ENCODE results near the gene TBC1D5.
"Not testable (repeated sequence)": the region's sequence is repeated elsewhere in the genome, so short reads cannot be mapped to it uniquely, and the experiment has no call there.

Gene TBC1D5

DNA sequence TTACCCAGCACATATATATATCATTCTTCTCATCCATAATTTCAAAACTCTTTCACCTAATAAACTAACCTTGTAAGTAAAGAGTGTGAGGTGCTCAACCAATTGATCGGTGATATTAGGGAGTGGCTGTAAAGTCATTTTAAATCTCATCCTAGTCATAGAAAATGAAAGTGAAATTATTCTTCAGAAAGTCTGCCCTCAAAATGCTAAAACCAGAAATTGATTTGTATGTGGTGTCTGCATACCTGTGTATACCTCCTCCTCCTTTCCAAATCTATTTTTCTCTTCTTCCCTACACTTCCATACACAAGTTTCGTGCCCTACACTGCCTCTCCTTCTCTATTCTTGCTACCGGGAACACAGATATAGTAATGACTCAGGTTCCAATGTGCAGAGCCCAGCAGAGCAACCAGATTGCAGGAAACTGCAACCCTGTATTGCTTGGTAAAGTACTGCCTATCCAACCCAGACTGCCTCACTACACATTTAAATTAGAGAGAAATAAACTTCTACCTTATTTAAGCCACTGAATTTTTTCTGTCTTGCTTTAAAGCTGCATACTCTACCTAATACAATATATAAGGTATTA is 7.4 kb upstream of the TBC1D5 start:
- DNase-seq (ENCODE audit: low read depth): no peak

DNA sequence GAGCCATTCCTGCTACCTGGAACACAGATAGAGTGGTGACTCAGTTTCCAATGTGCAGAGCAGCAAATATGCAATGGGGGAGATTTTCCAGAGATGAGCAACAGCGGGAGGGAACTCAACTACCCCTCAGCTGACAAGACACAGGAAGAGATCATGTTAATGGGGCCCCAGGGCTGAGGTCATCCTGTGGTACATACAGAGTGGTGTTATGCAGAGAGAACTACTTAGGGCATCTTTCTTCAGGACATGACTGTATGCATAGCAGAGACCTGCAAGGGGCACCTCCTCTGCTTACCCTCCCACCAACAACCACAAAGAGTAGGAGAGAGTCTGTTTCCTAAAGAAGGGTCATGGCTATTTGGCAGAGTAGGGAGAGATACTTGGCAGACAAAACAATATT is 6.8 kb upstream of the TBC1D5 start:
- no peak for DNase-seq (ENCODE audit: low read depth)

DNA sequence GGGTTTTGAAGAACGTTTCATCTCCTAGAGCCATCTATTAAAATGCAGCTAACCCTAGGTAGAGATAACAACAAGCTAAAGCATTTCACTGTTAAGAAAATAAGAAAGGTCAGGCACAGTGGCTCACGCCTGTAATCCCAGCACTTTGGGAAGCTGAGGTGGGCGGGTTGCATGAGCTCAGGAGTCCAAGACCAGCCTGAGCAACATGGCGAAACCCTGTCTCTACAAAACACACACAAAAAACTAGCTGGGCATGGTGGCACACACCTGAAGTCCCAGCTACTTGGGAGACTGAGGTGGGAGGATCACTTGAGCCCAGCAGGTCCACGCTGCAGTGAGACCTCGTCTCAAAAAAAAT is 5.4 kb upstream of the TBC1D5 start:
- DNase-seq (ENCODE audit: low read depth): no peak

DNA sequence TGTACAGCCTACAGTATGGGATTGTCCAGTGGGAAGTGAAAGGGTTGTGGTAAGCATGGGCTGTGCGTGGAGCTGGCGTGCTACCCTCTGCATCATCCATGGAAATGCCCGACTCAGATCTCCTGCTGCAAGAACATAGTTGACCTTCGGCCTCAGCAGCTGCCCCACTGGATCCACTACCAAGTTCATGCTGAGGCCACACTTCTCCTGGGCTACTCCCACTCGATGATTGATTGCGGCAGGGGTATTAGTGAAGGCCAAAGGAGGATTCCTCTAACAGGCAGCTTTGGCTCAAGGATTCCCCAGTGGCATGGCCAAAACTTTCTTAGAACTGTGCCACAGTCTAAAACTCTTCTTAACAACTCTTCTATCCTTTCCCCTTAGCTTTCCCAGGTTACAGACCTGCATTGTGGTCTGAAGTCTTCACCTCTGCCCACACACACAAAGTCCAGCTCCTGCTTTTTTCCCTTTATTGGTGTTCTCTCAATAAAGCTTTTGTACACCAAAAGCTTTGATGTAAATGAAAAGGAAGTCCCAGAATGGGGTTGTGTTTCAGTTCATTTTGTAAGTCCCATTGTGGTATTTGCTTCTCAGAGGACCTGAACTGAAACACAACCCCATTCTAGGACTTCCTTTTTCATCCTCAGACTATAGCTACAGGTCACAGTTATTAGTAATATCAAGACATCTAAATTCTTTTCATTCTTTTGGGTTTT is 4.9 kb upstream of the TBC1D5 start:
- DNase-seq (ENCODE audit: low read depth): no peak

DNA sequence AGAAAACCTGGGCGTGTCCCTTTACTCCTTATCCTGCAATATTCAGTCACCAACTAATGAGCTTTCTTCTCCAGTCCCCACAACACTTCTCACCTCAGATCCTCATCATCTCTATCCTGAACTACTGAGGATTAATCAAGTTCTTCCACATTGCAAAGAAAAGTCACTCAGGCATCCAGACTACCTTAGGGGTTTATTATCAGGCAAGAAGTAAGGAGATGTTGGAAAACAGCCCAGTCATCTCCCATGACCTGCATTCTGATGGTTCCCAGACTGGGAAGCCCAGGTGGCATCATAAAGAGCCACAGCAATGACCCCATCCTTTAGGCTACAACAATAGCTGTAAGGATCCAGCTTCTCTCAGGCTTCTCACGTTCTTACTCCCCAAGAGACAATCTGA is 3.5 kb upstream of the TBC1D5 start:
- DNase-seq (ENCODE audit: low read depth): no peak

DNA sequence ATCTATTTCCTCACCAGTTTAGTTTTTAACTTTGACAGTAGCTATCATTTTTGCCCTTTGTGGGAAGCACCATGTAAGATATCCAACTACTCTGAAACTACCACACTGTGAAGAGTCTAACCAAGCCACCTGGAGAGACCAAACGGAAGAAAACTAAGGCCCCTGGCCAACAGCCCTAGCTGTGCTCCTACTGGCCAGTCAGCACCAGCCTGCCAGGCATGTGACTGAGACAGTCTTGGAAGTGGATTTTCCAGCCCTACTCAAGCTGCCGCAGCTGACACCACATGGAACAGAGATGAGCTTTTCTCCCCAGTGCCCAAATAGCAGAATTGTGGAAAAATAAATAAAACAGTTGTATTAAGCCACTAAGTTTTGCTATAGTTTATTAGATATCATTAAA is 2.9 kb upstream of the TBC1D5 start:
- no peak for DNase-seq (ENCODE audit: low read depth)

DNA sequence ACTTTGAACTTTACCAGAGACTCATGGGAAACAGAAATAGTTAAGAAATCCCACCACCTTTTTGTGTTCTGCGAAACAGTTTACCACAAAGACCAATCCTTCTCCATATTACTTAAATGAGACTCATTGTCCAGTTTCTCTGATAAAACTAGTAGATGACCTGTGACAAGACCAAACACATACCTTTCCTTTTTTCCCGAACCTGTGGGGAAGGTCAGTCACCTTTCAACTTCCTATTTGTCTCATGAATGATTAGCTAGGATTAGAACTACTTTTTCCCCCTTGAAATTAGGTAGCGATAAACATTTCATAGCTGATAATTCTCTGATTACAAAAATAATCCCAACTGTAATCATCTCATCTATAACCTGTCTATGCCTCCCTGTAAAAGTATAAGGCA is 2.3 kb upstream of the TBC1D5 start:
- DNase-seq (ENCODE audit: low read depth): no peak

DNA sequence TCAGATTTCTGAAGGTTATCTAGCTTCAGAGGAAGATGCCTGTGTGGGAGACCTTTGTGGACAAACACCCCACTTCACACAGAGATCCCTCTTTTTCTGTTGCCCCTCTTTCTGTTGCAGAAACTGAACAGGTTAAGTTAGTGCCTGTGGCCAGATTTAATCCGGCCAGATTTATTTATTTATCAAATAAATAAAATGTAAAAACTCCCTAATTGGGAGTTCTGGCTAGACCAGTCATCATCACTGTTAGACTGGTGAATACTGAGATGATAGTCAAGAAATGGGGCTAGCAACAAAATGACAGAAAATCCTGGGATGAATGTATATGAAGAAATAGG is 1.2 kb upstream of the TBC1D5 start:
- DNase-seq (ENCODE audit: low read depth): no peak

DNA sequence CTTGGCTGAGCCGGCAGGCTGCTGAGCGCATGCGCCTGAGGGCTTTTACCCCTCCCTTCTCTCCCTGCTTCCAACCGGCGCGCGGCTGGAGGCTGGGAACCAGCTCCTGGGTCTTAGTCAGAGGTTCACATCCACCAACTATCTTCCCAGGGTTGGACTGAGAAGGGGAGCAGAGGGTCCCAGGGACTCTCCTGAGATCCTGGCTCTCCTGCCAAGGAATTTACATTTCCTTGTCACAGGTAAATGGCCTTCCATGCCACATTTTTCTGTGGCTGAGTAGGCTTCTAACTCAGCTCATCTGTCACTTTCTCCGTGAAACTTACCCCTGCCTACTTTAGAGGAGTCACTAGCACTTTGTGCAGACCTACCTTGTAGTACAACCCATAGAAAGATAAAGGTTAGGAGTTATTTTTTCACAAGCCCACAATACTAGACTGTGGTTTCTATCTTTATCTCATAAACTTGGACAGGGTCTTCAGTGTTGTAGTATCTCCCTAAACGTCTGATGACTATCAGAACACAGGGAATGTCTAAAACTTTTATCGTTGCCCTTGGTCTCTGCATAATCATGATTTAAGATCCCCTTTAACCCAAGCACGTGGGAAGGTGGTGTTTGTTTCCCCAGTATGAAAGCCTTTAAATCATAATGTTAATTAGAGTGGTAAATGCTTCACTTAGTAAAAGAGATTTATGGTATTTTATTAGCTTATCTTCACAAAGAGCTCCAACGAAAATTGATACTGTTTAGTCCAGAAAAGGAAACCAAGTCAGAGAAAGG is 638 bp upstream of the TBC1D5 start:
- no peak for DNase-seq (ENCODE audit: low read depth)

DNA sequence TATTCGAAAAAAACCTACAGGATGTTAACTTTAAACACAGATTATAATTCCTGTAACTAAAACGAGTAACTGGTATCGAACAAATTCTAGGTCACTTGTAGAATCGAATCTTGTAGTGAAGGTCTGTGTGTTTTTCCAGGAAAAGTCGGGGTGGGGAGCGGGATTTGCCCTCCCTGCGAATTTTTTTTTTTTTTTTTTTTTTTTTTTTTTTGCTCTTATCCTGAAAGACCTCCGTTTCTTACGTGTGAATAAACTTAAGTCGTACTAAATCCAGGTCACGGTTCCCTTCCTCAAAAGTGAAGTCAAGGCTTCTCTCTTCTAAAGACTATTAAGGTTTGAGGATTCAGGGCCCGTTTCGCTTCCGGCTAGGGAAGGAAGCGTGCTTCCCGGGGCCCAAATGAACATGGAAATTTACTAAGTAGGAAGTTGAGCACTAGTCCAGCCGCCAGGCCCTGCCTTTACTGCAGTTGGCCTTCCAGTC is 770 bp downstream of the TBC1D5 start:
- DNase-seq (ENCODE audit: low read depth): no peak

DNA sequence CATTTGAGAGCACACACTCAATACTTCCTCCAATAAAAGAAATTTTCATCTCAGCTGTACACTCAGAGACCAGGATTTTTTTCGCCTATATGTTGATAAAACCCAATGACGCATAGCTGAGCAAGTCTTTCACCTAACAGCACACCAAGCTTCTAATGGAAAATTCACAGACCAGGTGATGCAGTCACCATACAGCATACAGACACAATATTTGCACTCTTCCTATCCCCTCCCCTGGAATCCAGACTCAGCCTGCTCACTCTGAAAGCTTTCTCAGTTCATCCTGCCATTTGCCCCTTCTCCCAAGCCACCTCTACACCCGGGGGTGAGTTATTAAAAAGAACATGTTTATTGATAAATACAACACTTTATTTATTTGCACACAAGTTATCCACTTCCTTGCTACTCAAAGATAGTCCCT is 1.7 kb downstream of the TBC1D5 start:
- DNase-seq (ENCODE audit: low read depth): no peak

DNA sequence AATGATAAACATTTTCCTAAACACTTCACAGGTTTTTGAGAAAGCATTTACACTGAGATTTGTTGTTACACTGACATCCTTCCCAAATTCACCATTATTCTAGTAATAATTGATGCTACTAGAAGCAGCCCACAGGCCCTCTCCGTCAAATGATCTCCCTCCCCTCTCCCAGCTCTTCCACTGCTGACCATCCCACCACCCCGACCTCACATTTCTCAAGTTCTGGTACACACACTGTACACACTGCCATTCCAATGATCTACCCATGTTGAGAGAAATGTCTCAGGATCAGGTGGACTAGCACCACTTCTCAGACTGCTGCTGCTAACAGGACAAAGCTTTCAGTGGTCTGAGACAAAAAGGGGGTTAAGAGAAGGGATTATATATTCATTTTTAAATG is 3.5 kb downstream of the TBC1D5 start:
- no peak for DNase-seq (ENCODE audit: low read depth)

DNA sequence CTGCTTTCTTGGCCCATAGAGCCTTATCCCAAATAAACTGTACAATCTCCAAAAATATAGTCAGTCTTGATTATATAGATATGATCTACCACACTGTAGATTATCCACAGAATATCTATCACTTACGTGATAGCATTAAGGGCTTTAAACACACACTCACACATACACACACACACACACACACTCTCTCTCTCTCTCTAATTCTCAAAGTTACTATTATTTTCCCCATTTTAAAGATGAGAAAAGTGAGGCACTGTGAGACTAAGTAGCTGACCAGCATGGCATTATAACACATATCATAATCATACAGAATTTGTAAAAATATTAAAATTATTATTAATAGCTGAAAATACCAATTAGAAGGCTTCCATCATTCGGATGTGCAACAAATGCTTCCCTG is 4.2 kb downstream of the TBC1D5 start:
- DNase-seq (ENCODE audit: low read depth): no peak

DNA sequence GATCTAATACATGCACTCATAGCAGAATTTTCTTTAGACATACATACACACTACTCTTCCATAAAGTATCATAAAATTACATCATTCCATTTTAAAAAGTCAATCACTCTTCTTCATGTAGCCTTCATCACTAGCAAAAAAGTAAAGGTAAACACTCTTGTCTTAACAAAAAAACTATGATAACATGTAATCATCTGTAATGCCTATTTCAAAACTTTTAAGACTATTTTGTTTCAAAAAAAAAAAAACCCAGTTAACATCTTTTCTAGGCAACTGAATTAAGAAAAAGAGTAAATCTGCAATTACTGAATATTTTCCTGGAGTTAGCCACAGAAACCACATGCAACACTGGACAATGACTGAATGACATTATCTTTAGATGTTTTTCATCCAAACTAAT is 4.8 kb downstream of the TBC1D5 start:
- DNase-seq (ENCODE audit: low read depth): no peak

DNA sequence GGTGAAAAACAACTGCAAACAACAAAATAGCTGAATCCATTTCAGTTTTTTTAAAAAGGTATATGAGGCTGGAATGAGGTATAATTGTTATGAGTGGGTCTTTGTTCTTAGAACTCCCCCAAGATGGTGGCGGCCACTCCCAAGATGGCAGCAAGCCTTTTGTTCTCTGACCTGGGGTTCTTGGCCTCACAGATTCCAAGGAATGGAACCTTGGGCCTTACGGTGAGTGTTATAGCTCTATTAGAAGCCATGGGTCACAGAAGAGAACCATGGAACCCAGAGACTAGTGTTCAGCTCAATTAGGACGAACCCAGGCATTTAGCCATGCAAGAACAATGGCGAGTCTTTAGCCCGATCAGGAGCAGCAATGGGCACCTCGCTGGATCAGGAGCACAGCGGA is 7.1 kb downstream of the TBC1D5 start:
- DNase-seq (ENCODE audit: low read depth): not testable (repeated sequence)

DNA sequence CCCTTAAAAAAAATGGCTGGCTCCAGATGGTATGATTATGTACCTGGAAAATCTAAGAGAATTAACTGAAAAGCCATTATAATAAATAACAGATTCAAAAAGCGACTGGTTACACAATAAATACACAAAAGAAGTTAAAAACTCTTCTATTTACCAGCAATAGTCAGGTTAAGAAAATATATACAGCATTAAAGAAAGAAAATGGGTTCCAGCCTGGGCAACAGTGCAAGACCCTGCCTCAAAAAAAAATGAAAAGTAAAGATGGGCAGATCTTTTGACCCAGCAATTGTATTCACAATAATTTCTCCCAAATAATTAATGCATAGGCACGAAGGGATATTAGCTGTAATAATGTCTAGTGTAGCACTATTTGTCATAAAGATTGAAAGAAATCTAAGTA is 8.7 kb downstream of the TBC1D5 start:
- DNase-seq (ENCODE audit: low read depth): no peak

DNA sequence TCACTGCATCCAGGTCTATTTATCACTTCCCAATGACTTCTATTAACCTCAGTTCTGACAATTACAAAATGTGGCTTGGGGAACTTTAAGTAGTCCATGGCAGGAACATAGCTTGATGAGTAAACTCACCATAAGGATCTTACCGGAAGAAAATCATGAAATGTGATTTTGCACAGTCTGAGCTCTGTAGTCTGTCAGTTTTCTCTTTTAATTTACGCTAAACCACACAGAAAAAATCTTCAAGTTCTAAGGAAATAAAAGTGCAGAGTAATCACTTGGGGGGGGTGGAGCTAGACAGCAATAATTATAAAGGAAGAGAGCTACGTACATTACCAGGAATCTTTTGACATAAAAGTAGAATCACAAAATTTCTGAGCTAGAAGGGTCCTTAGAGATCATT is 9.2 kb downstream of the TBC1D5 start:
- no peak for DNase-seq (ENCODE audit: low read depth)

DNA sequence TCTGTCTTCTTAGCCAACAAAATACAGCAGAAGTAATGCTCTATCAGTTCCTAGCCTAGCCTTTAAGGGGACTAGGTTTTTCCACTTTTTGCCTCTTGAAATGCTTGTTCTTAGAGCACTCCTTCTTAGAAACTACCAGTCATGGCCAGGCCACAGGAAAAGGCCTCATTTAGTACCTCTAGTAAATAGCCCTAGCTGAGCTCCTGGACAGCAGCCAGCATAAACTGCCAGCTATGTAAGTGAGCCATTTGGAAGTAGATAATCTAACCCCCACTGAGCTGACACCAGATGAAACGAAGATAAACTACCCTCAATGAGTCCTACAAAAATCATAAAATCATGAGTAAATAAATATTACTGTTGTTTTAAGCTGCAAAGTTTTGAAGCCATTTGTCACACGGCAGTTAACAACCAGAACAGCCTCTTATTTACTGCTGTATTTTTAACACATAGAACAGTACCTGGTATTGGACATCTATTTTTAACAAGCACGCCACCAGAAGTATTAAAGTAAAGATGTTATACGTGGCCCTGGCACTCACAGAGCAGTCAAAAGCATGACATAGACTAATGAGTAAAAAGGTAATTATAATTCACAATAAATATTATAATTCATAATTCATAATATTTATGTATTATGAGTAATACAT is 12.0 kb downstream of the TBC1D5 start:
- DNase-seq (ENCODE audit: low read depth): no peak

DNA sequence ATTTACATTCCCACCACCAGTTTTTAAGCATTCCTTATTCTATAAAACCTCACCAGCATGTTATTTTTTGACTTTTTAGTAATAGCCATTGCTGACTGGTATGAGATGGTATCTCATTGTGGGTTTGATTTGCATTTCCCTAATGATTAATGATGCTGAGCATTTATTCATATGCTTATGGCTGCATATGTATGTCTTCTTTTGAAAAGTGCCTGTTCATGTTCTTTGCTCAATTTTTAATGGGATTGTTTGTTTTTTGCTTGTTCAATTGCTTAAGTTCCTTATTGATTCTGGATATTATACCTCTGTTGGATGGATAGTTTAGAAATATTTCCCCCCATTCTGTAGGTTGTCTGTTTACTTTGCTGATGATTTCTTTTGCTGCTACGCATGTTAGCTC is 16.1 kb downstream of the TBC1D5 start:
- no peak for DNase-seq (ENCODE audit: low read depth)

DNA sequence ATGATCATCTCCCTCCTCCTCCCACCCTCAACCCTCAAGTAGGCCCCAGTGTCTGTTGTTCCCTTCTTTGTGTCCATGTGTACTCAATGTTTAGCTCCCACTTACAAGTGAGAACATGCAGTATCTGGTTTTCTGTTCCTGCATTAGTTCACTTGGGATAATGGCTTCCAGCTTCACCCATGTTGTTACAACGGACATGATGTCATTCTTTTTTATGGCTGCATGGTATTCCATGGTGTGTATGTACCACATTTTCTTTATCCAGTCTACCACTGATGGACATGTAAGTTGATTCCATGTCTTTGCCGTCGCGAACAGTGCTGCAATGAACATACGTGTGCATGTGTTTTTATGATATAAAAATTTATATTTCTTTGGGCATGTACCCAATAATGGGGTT is 16.6 kb downstream of the TBC1D5 start:
- not testable (repeated sequence) for DNase-seq (ENCODE audit: low read depth)

DNA sequence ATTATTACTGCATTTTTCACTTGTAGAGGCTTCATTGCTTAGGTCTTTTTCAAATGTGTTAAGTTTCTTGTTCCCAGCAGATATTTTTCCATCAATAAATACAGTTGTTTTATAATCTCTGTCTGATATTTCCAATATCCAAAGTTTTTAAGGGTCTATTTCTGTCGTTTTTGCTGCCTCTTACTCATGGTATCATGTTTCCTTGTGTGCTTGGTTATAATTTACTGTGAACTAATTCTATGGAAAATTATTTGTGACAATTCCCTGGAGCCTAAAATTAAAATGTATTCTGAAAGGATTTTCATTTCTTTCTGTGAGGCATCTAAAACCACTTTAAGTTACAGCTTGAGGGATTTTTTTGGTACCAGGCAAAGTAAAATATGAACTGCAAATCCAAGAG is 17.5 kb downstream of the TBC1D5 start:
- no peak for DNase-seq (ENCODE audit: low read depth)

DNA sequence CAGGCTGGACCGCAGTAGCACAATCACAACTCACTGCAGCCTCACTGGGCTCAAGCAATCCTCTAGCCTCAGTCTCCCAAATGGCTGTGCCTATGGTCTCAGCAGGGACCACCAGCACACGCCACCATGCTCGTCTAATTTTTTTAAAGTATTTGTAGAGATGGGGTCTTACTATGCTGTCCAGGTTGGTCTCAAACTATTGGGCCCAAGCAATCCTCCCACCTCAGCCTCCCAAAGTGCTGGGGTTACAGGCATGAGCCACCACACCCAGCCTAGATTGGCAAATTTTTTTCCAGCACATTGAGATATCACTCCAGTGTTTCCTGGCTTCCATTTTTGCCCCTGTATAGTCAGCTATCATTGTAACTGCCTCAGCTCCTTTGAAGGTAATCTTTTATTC is 18.3 kb downstream of the TBC1D5 start:
- no peak for DNase-seq (ENCODE audit: low read depth)

DNA sequence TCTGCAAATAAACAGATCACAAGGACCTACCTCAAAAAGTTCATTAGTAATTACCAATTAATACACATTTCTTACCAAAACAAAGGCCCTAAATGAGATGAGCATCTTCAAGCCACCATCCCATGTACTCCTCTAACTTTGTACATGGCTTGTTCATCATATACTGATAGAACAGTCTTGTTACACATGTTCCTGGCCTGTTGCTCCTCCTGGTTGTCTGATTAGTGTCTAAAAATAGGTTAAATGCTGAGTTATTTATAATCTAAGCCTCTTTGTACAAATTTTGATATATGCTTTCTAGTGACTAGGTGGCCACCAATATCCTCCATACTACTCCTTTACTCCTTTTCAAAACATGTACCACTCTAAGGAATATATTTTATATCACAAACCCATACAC is 25.0 kb downstream of the TBC1D5 start:
- DNase-seq (ENCODE audit: low read depth): no peak

Data from stimulated activated CD8-positive, alpha-beta memory T cell treated with anti-CD3 and anti-CD28 coated beads, Interleukin-12 subunit alpha, Interleukin-12 subunit beta, amount 100 ng/mL, for 4 hours (primary cell).